NCI-H187 (cell line): Measurements from ENCODE around the gene CRY2.
"Not testable (repeated sequence)": the region's sequence is repeated elsewhere in the genome, so short reads cannot be mapped to it uniquely, and the experiment has no call there.

Experiments used
- DNase-seq, 2 experiments: peaks; one replicate each; lab custom pipeline; 2025; lab: John Stamatoyannopoulos, UW

Gene CRY2

GRCh38 chr11:45811571-45812290, 35.5 kb upstream of the CRY2 start:
- no peak for DNase-seq

GRCh38 chr11:45812581-45813548, 34.4 kb upstream of the CRY2 start:
- no peak for DNase-seq

DNA sequence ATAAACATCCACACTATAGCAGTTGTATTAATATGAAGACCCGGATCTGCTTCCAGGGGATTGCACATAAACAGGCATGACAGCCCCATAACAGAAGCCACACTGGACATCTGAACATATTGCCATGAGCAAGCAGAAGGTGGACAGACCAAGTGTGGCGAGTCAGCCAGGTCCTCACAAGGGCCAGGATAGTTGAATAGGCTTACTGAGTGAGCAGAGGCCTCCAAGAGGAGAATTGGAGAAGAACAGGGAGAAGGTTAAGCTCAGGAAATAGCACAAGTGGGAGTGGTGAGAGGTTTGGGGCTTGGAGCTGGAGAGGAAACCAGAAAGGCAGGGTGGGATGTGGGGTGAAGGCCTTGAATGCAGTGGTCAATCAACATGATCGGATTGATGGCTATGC, 31.5 kb upstream of the CRY2 start:
- no peak for DNase-seq

DNA sequence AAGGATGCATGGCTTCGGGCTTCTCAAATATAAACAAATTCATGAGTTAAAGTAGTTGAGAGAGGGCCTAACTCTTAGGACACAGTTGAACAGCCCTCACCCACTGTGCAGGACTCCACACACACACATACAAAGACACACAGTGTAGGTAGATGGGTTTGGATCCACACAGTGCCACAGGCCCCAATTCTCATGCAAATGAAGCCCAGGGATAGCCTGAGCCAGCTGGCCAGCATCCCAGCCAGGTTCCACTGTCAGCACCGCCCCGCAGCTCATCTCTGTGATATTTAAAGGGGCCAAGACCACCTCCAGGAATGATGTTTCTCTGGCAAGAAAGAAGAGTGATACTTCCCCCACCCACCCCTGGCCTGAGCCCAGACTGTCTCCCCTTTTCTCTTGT, 30.7 kb upstream of the CRY2 start:
- DNase-seq = no peak

DNA sequence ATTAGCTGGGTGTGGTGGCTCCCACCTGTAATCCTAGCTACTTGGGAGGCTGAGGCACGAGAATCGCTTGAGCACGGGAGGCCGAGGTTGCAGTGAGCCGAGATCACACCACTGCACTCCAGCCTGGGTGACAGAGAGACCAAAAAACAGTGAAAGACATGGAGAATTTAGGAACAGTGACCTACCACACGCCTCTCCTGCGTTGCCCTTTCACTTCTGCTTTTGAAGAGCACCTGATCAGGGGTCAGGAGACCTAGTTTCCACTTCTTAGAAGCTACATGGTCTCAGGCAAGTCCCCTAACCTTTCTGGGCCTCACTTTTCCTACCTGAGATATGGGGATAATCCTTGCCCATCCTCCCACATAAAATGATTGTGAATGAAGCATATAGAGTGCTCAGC, 30.1 kb upstream of the CRY2 start:
- DNase-seq = no peak

DNA sequence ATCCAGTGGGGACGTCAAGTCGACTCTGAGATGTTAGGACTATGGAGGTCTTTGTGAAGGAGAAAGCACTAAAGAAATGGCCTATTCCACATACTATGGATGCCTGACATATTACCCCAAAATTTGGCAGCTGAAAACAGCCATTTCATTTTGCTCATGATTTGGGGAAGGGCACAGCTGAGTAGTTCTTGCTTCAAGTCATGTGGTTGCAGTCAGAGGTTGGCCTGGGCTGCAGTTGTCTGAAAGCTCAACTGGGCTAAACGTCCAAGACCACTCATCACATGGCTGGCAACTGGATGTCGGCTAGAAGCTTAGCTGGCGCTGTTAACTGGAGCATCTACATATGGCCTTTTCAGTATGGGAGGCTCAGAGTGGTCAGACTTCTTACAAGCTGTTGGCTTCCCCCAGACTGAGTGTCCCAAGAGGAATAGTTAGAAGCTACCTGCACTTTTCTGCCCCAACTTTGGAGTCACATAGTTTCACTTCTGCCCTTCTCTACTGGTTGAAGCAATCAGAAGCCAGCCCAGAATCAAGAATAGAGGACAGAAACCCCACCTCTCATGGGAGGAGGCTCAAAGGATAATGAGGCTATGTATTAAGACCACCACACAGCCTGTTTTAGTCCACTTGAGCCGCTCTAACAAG, 28.2 kb upstream of the CRY2 start:
- no peak for DNase-seq

- no peak for DNase-seq
These were observed 26.9 kb upstream of the CRY2 start for GRCh38 chr11:45820211-45820857.

- not testable (repeated sequence) for DNase-seq
These were observed 20.8 kb upstream of the CRY2 start for GRCh38 chr11:45826492-45826891.

- DNase-seq = no peak
These were observed 20.2 kb upstream of the CRY2 start for GRCh38 chr11:45827123-45827522.

DNA sequence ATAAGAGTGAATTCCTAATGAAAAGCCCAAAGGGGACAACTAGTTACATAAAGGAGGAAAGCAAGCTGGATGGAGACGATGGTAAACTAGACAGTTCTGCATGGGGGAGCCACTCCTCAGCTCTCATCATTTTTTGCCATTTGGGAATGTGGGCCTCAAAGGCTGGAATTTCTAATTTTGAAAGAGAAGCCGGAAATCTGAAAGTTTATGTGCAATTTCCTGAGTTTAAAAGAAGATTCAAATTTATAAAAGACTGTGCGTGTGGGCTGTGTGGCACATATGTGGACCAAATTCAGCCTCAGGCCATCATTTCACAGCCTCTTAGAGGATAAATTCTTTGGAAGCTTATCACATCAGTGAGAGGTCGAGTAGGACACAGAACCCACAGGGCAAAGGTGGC, 18.3 kb upstream of the CRY2 start:
- DNase-seq = no peak

GRCh38 chr11:45830596-45830995, 16.7 kb upstream of the CRY2 start:
- DNase-seq = no peak

- no peak for DNase-seq
These were observed 14.3 kb upstream of the CRY2 start for GRCh38 chr11:45832811-45833441.

- DNase-seq = no peak
These were observed 13.5 kb upstream of the CRY2 start for GRCh38 chr11:45833761-45834160.

DNA sequence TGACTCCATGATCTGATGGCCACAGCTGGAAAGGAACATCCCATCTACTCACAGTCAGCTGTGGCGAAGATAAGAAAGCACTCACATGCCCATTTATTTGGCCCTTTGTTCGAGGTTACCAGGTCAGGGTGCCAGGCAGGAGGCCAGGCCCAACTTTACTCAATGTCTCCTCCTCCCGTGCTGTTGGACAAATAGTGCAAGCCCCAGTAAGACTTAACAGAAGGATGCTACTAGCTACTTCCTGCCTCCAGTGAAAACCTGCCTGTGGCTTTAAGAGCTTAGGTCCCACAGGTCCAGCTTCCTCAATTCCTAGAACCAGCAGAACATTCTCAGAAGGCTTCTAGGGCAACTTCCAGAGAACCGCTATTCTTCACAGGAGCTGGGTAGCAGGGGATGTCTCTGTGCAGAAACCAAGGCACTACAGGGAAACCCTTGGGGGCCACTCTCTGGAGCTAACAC, 12.9 kb upstream of the CRY2 start:
- DNase-seq = no peak

DNA sequence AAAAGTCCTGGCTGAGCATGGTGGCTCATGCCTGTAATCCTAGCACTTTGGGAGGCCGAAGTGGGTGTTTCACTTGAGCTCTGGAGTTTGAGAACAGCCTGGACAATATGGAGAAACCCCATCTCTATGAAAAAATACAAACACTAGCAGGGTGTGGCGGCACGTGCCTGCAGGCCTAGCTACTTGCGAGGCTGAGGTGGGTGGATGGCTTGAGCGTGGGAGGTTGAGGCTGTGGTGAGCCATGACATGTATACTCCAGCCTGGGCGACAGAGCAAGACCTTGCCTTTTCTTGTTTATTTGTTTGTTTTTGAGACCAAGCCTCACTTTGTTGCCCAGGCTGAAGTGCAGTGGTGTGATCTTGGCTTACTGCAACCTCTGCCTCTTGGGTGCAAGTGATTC, 8.1 kb upstream of the CRY2 start:
- DNase-seq = no peak

GRCh38 chr11:45840251-45840650, 7.0 kb upstream of the CRY2 start:
- DNase-seq = not testable (repeated sequence)

DNA sequence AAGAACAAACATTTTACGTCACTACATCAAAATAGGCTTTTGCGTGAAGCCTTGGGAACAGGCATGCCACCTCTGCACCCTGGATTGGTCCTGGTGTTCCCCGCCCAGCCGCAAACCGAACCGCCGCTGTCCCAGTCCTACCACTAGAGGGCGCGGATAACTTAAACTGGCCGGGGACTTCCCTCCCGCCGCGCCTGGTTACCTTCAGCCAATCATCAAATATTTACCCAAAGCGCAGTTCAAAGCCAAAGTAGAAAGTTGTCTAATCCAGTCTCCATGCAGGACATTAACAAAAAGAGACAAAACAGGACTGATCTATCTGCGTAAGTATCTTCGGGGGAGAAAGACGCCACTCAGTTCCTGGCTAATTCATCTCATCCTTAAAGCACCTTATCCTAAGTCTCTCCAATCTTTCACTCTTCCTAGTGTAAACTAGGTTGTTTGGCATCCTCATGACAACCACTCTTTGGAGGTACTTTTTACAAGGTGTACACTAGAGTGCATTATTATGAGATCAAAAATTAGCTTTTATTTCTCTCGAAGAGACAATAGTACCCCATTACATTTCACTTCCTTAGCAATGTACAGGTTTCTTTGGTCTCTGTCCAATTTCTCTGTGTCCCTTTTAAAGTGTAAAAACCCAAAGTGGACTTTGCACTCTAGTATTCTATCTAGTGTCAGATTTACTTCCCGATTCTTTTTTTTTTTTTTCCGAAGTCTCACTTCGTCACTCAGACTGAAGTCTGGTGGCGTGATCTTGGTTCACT, 3.9 kb upstream of the CRY2 start:
- DNase-seq = peak; percentile 62 to 78

DNA sequence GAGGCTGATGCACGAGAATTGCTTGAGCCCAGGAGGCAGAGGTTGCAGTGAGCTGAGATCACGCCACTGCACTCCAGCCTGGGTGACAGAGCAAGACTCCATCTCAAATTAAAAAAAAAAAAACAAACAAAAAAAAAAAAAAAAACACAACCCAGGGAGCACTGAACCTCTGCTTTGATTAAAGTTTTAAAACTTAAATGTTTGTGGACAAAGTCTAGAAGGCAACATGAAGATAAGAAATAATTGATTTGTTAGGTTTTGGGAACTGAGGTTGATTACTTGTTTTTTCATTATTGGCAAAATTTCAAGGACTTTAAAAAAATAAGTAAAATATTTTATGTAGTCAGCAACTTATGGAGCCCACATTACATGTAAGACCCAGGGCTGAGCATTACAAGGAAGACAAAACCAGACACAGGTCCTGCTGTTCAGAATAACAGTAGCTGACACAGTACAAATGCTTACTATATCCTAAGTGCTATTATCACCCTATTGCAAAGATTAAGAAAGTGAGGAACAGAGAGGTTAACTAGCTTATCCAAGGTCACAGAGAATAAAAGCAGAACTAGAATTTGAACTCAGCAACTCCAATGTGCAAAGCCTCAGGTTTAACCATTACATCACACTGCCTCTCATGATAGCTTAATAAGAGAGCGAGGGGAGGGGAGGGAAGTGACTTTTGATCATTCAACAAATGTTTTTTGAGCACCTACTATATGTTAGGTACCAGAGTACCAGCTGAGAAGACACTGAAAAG, 2.3 kb upstream of the CRY2 start:
- DNase-seq = no peak

GRCh38 chr11:45846174-45846675, 1.1 kb upstream of the CRY2 start:
- DNase-seq = no peak

- DNase-seq = no peak
These were observed 639 bp downstream of the CRY2 start for GRCh38 chr11:45847911-45848316.
